LNCaP clone FGC (cell line): ENCODE measurements around the gene FBXO22.
A peak's percentile ranks its signal among the peaks of the same experiment; 100 is the strongest.
"Not testable (repeated sequence)": the region's sequence is repeated elsewhere in the genome, so short reads cannot be mapped to it uniquely, and the experiment has no call there.

Source experiments
- DNase-seq: peaks from one replicate; pipeline ENCODE4 v3.0.0-alpha.2; 2011; ENCODE audit warnings: low read depth
- H3K4me3 ChIP-seq: 2 replicates; pipeline ENCODE4 v1.5.1; 2011; ENCODE audit warnings: mild to moderate bottlenecking, low read depth, low read length, control low read depth
- CTCF ChIP-seq: IDR thresholded peaks from 2 replicates; pipeline ENCODE4 v1.5.1; 2012; ENCODE audit warnings: mild to moderate bottlenecking; ENCODE audit not compliant: control insufficient read depth, insufficient read depth; ENCODE audit errors: extremely low read depth

Gene FBXO22

GRCh38 chr15:75895731-75896130 is 7.9 kb upstream of the FBXO22 start:
- no peak for TF ChIP-seq CTCF
- no peak for DNase-seq
- H3K4me3 ChIP-seq: no peak overlapping the region

- H3K4me3 ChIP-seq: no peak overlapping the region
- TF ChIP-seq CTCF: no peak
- DNase-seq: no peak
Measured at GRCh38 chr15:75900577-75900976, 3.1 kb upstream of the FBXO22 start.

GRCh38 chr15:75902129-75902557 is 1.5 kb upstream of the FBXO22 start:
- no peak for DNase-seq
- TF ChIP-seq CTCF: no peak
- H3K4me3 ChIP-seq: no peak overlapping the region

GRCh38 chr15:75905231-75905630 is 1.6 kb downstream of the FBXO22 start:
- H3K4me3 ChIP-seq: peak overlapping the region; percentile 69
- TF ChIP-seq CTCF: no peak
- no peak for DNase-seq

- not testable (repeated sequence) for H3K4me3 ChIP-seq, DNase-seq
Measured at GRCh38 chr15:75910355-75910754, 6.7 kb downstream of the FBXO22 start.

GRCh38 chr15:75916978-75917377 is 13.3 kb downstream of the FBXO22 start:
- DNase-seq: no peak
- no peak for TF ChIP-seq CTCF

GRCh38 chr15:75918135-75918534 is 14.5 kb downstream of the FBXO22 start:
- DNase-seq: no peak
- no peak for TF ChIP-seq CTCF
- no peak overlapping the region for H3K4me3 ChIP-seq

More at GRCh38 chr15:75916978-75917377, 13.3 kb downstream of the FBXO22 start:
- no peak overlapping the region for H3K4me3 ChIP-seq
